NB4 (cell line): Measurements from ENCODE around the gene MLLT3.

Experiments
- DNase-seq: peaks from one replicate; pipeline ENCODE4 v3.0.0; 2010; ENCODE audit warnings: low read depth
- H3K4me3 ChIP-seq: one replicate; pipeline ENCODE4 v1.5.1; 2011; ENCODE audit warnings: mild to moderate bottlenecking, low read depth, low read length, moderate library complexity
- MYC ChIP-seq: IDR thresholded peaks from 2 replicates; pipeline ENCODE4 v1.6.1; 2011; ENCODE audit warnings: low read depth, low read length
- POLR2A ChIP-seq: IDR thresholded peaks from 2 replicates; pipeline ENCODE4 v1.6.1; 2011; ENCODE audit warnings: mild to moderate bottlenecking; ENCODE audit not compliant: insufficient read length; ENCODE audit errors: extremely low read depth
- TF ChIP-seq, protein P1 (sequence below): IDR thresholded peaks from 2 replicates; pipeline ENCODE4 v1.6.1; 2011; ENCODE audit warnings: low read depth, low read length
- TF ChIP-seq, protein P2 (sequence below): IDR thresholded peaks from one replicate; pipeline ENCODE4 v1.5.1; 2012; ENCODE audit warnings: low read depth, low read length

MLLT3 gene

DNA sequence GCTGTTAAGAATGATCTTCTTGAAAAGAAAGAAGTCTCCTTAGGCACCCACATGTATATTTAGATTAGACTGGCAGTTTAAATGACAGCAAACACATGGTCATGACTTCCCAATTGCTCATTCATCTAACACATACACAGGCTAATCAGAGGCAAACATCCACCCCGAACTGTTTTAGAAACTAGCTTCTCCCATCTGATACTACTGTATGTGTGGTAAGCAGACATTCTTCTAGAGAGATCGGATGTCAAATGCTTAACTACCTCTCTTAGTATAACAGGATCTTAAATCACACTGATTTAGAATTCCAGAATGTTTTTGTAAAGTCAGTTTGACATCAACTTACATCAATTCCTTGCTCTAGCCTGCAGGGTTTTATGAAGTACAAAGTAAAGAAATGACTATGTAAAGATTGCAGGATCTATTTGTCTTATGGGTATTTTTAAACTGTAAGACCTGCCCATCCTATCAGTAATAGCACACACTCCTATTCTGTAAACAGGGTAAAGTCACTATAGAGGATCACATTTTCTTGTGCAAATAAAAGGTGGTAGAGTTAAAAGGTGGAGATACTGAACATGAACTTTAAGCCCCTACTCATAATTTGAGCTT is 239.7 kb downstream of the MLLT3 start:
- no peak overlapping the region for H3K4me3 ChIP-seq
- TF ChIP-seq MYC = no peak
- TF ChIP-seq, protein P1, sequence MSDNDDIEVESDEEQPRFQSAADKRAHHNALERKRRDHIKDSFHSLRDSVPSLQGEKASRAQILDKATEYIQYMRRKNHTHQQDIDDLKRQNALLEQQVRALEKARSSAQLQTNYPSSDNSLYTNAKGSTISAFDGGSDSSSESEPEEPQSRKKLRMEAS = peak; percentile 36
- no peak for DNase-seq

DNA sequence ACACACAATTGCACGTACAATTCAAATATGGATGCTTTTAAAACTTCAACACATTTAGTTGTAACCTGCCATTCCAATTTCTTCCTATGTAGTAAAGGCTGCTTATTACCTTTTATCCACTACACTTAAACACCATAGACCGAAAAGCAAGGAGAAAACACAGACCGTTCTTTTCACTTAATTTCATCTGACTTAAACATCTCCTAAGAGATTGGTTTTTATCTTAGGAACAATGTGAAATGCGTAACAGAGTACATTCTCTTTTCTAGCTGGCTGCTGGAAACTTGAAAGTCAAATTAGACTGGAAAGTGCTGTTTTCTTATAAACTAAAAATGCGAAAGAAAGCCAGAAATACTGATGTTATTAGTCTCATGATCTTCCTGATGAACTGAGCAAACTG is 241.8 kb downstream of the MLLT3 start:
- TF ChIP-seq POLR2A (no peak), MYC (no peak)
- TF ChIP-seq, protein P2, sequence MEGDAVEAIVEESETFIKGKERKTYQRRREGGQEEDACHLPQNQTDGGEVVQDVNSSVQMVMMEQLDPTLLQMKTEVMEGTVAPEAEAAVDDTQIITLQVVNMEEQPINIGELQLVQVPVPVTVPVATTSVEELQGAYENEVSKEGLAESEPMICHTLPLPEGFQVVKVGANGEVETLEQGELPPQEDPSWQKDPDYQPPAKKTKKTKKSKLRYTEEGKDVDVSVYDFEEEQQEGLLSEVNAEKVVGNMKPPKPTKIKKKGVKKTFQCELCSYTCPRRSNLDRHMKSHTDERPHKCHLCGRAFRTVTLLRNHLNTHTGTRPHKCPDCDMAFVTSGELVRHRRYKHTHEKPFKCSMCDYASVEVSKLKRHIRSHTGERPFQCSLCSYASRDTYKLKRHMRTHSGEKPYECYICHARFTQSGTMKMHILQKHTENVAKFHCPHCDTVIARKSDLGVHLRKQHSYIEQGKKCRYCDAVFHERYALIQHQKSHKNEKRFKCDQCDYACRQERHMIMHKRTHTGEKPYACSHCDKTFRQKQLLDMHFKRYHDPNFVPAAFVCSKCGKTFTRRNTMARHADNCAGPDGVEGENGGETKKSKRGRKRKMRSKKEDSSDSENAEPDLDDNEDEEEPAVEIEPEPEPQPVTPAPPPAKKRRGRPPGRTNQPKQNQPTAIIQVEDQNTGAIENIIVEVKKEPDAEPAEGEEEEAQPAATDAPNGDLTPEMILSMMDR = no peak
- TF ChIP-seq, protein P1 = no peak
- DNase-seq = no peak

DNA sequence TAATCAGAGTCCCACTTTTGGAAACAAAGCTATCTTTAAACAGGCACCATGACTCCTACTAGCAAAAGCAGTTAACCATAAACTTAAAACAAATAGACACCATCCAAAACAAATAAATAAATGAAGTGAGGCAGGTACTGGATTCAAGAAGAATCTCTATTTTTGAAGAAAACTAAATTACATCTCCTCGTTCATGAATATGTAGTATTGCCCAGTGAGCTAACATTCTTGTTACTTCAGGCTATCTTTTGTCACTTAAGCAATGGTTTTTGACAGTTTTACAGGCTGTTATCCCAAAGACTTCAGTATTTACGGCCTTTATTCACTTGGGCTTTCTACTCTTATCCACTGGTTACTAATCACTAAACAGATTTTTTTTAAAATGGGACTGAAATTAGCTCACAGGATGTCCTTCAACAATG is 242.5 kb downstream of the MLLT3 start:
- DNase-seq = no peak
- TF ChIP-seq MYC = no peak
- TF ChIP-seq POLR2A = no peak
- TF ChIP-seq, protein P2 = no peak
- TF ChIP-seq, protein P1 = no peak
- no peak overlapping the region for H3K4me3 ChIP-seq

More for the DNA sequence above, 241.8 kb downstream of the MLLT3 start:
- H3K4me3 ChIP-seq = no peak overlapping the region

DNA sequence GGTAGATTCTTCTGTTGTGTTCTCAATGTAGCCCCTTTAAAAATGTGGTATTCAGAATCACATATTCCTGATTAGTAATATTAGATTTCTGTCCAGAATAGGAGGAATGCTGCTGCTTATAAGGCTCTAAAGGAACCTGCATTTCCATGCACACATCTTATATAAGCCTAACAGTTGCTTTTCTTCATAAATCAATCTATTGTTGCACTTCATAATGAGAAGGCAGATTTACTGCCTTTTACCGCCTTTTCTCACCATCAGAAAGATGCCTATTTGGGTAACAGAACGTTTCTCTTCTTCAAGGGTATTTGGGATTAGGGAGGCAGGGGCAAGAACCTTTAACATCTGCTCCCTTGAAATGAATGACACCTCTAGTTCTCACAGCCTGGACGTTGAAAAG is 243.4 kb downstream of the MLLT3 start:
- TF ChIP-seq MYC (no peak), POLR2A (no peak)
- TF ChIP-seq, protein P2 = no peak
- TF ChIP-seq, protein P1 = no peak
- no peak for DNase-seq
- H3K4me3 ChIP-seq = no peak overlapping the region

DNA sequence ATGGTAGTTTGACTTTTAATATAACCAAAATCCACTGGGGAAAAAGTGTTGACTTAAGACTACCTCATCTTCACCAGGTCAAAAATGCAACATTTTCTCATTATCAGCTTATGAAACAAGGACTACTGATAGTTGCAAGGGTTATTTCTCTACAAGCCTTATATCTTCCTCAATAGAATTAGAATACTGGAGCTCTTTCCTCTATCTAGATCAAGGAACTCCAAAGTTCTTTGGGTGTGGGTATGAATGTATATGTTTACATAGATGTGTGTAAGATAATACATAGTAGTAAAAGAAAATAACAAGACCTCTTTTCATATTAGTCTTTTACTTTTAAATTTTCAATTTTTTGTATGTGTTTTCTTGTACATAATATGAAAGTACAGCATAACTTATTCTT is 244.5 kb downstream of the MLLT3 start:
- TF ChIP-seq MYC = no peak
- no peak for DNase-seq

DNA sequence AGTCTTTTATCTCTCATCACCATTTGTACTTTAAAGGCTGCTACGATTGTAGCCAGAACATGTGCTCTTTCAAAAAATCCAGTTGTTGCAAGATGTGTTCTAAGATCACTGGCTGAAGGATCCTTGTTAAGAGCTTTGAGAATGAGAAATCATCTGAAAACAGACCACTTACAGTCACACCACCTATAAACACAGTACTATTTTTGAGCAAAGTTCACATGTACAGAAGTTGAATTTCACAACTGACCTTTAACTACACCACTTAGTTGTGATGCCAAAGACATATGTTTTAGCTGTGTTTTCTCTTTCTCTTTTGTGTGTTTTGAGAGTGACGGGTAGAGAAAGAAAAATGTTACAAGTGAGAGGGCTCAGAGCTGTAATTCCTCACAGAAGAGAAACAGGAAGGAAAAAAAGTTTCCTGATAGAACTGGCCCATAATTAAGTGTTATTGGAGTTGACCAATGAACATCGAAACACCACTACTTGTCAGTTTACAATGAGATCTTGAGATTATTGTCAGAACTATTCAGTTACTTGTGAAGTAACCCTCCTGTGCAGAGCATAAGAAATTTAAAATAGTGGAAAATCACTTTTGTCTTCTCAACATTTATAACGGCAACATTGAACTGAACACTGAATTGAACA is 245.4 kb downstream of the MLLT3 start:
- TF ChIP-seq, protein P1 = 0 out of 2 replicates have a peak, but pooled peaks have one; percentile 13
- no peak for TF ChIP-seq POLR2A
- H3K4me3 ChIP-seq = no peak overlapping the region
- DNase-seq = no peak

More for the DNA sequence above, 244.5 kb downstream of the MLLT3 start:
- no peak overlapping the region for H3K4me3 ChIP-seq

DNA sequence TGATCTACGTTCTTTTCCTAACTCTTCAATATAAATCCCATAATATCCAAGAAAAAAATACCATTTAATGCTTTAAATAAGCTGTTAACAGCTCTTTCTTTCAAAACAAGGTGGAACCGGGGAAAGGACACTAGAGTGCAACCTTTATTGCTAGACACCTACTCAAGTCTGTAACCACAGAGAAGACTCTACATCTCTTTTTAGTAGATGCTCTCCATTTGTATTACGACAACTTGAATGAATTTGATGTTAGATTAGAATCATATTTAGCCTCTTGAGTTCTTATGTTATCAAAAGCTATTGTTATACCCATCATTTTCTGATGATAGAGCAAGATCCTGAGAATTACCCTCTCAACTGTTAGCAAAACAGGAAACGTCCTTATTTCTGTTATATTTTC is 246.3 kb downstream of the MLLT3 start:
- no peak for DNase-seq
- TF ChIP-seq MYC (no peak), POLR2A (no peak)
- TF ChIP-seq, protein P1 = no peak
- TF ChIP-seq, protein P2 = no peak
- H3K4me3 ChIP-seq = no peak overlapping the region
